Measurements from ENCODE around the gene PPP3CA. TPM values are rescaled to one million over a fixed set of nuclear protein-coding genes. Genes with fewer than 3 reads are reported as not detected.

Gene PPP3CA
- total and polyA plus RNA-seq, 2 of the 8 experiments (the other 6 are each of a cell fraction or from before 2014, with no cell fraction given) = 7.9 to 35.0 TPM

- FAIRE-seq = no peak
- no peak overlapping the region for H2AFZ ChIP-seq (ENCODE audit: low read length)
- POLR2A ChIA-PET (ENCODE audit: partially characterized antibody) = no interaction called here
These were observed 7.9 kb upstream of the PPP3CA start for GRCh38 chr4:101355246-101355645.

More at GRCh38 chr4:101355246-101355645, 7.9 kb upstream of the PPP3CA start:
- no peak for TF ChIP-seq SRF (IDR thresholded peaks at IDR 0.05; ENCODE audit: low read depth, low read length)
- no peak for TF ChIP-seq TEAD4 (IDR thresholded peaks at IDR 0.05; ENCODE audit: low read depth, low read length)
- H3K9ac ChIP-seq (replicated peaks in 1 of 4; ENCODE audit: extremely low read depth in 1 of 4, low read depth in 3 of 4, low read length in 3 of 4) = no peak overlapping the region
- no peak overlapping the region for H4K8ac ChIP-seq (ENCODE audit: extremely low read depth, insufficient read depth, low read length)
- H2BK15ac ChIP-seq (ENCODE audit: low read length) = no peak overlapping the region
- peaks cover 0 to 1% (median 0%) of the 10 kb centered on the region in 4 experiments; a peak in 1 of 7 replicates for H3K27me3 ChIP-seq (replicated peaks in 1 of 4; ENCODE audit: control insufficient read depth in 3 of 4, extremely low read depth in 1 of 4, insufficient read depth in 3 of 4, low read length in 3 of 4)
- no peaks in the 10 kb centered on the region for H4K20me1 ChIP-seq (replicated peaks in 1 of 2; ENCODE audit: control insufficient read depth in 1 of 2, insufficient read depth in 2 of 2, low read length in 2 of 2)
- no peaks in the 10 kb centered on the region for H3K23me2 ChIP-seq (ENCODE audit: low read depth, low read length)
- no peaks in the 10 kb centered on the region for H3K9me3 ChIP-seq (ENCODE audit: insufficient read depth in 2 of 2, low read depth in 1 of 2, low read length in 1 of 2)
- no peaks in the 10 kb centered on the region for H3K4me1 ChIP-seq (replicated peaks in 1 of 4; ENCODE audit: control insufficient read depth in 3 of 4, insufficient read depth in 4 of 4, low read length in 3 of 4)
- no peak overlapping the region for H2BK5ac ChIP-seq (ENCODE audit: low read depth, low read length)
- no peak overlapping the region for H3K14ac ChIP-seq (ENCODE audit: insufficient read length)
- H3K4me3 ChIP-seq (ENCODE audit: extremely low read depth in 1 of 4, insufficient read depth in 2 of 4, low read depth in 3 of 4, low read length in 4 of 4) = no peak overlapping the region
- no peak overlapping the region for H4K5ac ChIP-seq (ENCODE audit: insufficient read length, low read depth, low read length)
- no peak overlapping the region for H3K27ac ChIP-seq (ENCODE audit: low read depth, low read length)
- no peak overlapping the region for H3K18ac ChIP-seq (ENCODE audit: extremely low read depth, low read length)
- no peak overlapping the region for H2BK20ac ChIP-seq (ENCODE audit: low read length)
- CTCF ChIA-PET (ENCODE audit: partially characterized antibody) = interaction anchor here (0.5 kb wide), 1 partner anchor 1259 kb away, joined by 3 read pairs; no protein-coding TSS in a partner anchor
- no peaks in the 10 kb centered on the region for H3K79me1 ChIP-seq (ENCODE audit: low read depth, low read length)
- no peak overlapping the region for H2BK120ac ChIP-seq (replicated peaks; ENCODE audit: low read depth, low read length)
- no peak overlapping the region for H4K91ac ChIP-seq (replicated peaks; ENCODE audit: insufficient read length, low read length)
- H3K56ac ChIP-seq (replicated peaks; ENCODE audit: insufficient read length, low read depth, low read length) = no peak overlapping the region
- no peak overlapping the region for H3K4ac ChIP-seq (replicated peaks; ENCODE audit: insufficient read length, low read depth, low read length)
- no peak overlapping the region for H2BK12ac ChIP-seq (ENCODE audit: low read depth, low read length)
- H3K79me2 ChIP-seq (ENCODE audit: control insufficient read depth in 1 of 2, insufficient read depth in 2 of 2, low read length in 2 of 2) = no peaks in the 10 kb centered on the region
- WGBS, 2 experiments (ENCODE audit: extremely low coverage in 1 of 2, insufficient coverage in 1 of 2, insufficient read length in 1 of 2, insufficient replicate concordance in 2 of 2, low coverage in 1 of 2, low lambda C conversion rate in 2 of 2, missing lambda C conversion rate in 1 of 2) = 87% methylated on average over 3 of the region's 3 CpGs; no CpG with 5 or more reads in 1 of the 2 experiments
- H2AK5ac ChIP-seq (ENCODE audit: low read depth, low read length) = no peak overlapping the region
- H3K23ac ChIP-seq (ENCODE audit: insufficient read length) = no peak overlapping the region
- no peak for DNase-seq (ENCODE audit: low read depth in 1 of 2, low spot score in 2 of 2)
- H3K36me3 ChIP-seq (ENCODE audit: control insufficient read depth in 2 of 4, insufficient read depth in 4 of 4, low read length in 3 of 4) = no peaks in the 10 kb centered on the region
- H3K4me2 ChIP-seq (ENCODE audit: insufficient read depth in 1 of 2, low read depth in 2 of 2, low read length in 2 of 2) = no peak overlapping the region

Measured in H1 (cell line).